ENCODE measurements around the gene TMEM220.
"Not testable (repeated sequence)": the region's sequence is repeated elsewhere in the genome, so short reads cannot be mapped to it uniquely, and the experiment has no call there.

TMEM220 gene

GRCh38 chr17:10754861-10755591 lies 25.2 kb upstream of the TMEM220 start:
- no peak for DNase-seq (ENCODE audit: low read depth)

- DNase-seq (ENCODE audit: low read depth), result no peak
These were observed 24.3 kb upstream of the TMEM220 start for GRCh38 chr17:10754109-10754508.

- no peak for DNase-seq (ENCODE audit: low read depth)
These were observed 22.9 kb upstream of the TMEM220 start for GRCh38 chr17:10752696-10753095.

GRCh38 chr17:10751563-10751962 lies 21.7 kb upstream of the TMEM220 start:
- DNase-seq (ENCODE audit: low read depth), result no peak

- DNase-seq (ENCODE audit: low read depth), result no peak
These were observed 20.4 kb upstream of the TMEM220 start for GRCh38 chr17:10750210-10750609.

GRCh38 chr17:10748531-10749181 lies 18.8 kb upstream of the TMEM220 start:
- no peak for DNase-seq (ENCODE audit: low read depth)

- no peak for DNase-seq (ENCODE audit: low read depth)
These were observed 15.4 kb upstream of the TMEM220 start for GRCh38 chr17:10745231-10745630.

- no peak for DNase-seq (ENCODE audit: low read depth)
These were observed 14.7 kb upstream of the TMEM220 start for GRCh38 chr17:10744501-10745000.

GRCh38 chr17:10743316-10744009 lies 13.6 kb upstream of the TMEM220 start:
- no peak for DNase-seq (ENCODE audit: low read depth)

GRCh38 chr17:10742431-10742830 lies 12.6 kb upstream of the TMEM220 start:
- DNase-seq (ENCODE audit: low read depth), result no peak

- DNase-seq (ENCODE audit: low read depth), result no peak
These were observed 11.8 kb upstream of the TMEM220 start for GRCh38 chr17:10741416-10742135.

GRCh38 chr17:10739386-10739785 lies 9.6 kb upstream of the TMEM220 start:
- DNase-seq (ENCODE audit: low read depth), result no peak

GRCh38 chr17:10738521-10739258 lies 8.9 kb upstream of the TMEM220 start:
- no peak for DNase-seq (ENCODE audit: low read depth)

GRCh38 chr17:10737736-10738135 lies 7.9 kb upstream of the TMEM220 start:
- DNase-seq (ENCODE audit: low read depth), result no peak

GRCh38 chr17:10737168-10737622 lies 7.4 kb upstream of the TMEM220 start:
- DNase-seq (ENCODE audit: low read depth), result no peak

- no peak for DNase-seq (ENCODE audit: low read depth)
These were observed 6.0 kb upstream of the TMEM220 start for GRCh38 chr17:10735821-10736220.

- no peak for DNase-seq (ENCODE audit: low read depth)
These were observed 5.4 kb upstream of the TMEM220 start for GRCh38 chr17:10735251-10735650.

GRCh38 chr17:10733666-10734065 lies 3.8 kb upstream of the TMEM220 start:
- no peak for DNase-seq (ENCODE audit: low read depth)

GRCh38 chr17:10732121-10732520 lies 2.3 kb upstream of the TMEM220 start:
- not testable (repeated sequence) for DNase-seq (ENCODE audit: low read depth)

GRCh38 chr17:10731408-10731879 lies 1.6 kb upstream of the TMEM220 start:
- DNase-seq (ENCODE audit: low read depth), result no peak

- DNase-seq (ENCODE audit: low read depth), result not testable (repeated sequence)
These were observed 424 bp upstream of the TMEM220 start for GRCh38 chr17:10730247-10730646.

Measured in stimulated activated CD8-positive, alpha-beta memory T cell treated with anti-CD3 and anti-CD28 coated beads, Interleukin-15, amount 100 ng/mL, for 1 hour (primary cell).